Measurements from ENCODE around the gene MAN1C1.

The MAN1C1 gene

DNA sequence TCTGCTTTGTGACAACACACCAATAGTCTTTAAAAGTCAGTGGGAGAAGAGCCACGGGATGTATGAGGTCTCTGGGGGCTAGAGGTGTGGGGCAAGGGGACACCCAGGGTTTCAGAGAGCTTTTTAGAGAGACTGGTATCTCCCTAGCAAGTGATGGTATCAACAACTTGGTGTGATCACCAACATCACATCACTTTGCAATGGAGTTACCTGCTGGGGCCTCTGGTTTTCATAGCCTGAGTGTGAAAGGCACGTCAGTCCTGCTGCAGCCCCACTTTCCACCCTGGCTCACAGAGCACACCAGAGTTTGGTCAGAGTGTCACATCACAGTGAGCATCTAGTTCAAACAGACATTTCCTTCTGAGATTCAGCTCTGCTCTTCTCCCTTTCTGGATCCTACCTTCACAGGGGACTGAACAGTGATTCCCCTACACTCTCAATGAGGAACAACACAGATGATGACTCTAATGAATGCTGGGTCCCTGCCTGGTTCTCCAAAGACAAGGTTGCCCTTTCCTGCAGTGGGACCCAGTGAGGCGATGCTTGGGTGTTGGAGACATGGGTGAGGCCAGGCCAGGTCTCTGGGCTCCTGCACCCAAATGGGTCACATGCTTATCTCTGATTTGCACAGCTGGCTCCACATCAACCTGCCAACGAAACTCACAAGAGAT lies 2.0 kb upstream of the MAN1C1 start:
- DNase-seq (ENCODE audit: low spot score) = no peak

DNA sequence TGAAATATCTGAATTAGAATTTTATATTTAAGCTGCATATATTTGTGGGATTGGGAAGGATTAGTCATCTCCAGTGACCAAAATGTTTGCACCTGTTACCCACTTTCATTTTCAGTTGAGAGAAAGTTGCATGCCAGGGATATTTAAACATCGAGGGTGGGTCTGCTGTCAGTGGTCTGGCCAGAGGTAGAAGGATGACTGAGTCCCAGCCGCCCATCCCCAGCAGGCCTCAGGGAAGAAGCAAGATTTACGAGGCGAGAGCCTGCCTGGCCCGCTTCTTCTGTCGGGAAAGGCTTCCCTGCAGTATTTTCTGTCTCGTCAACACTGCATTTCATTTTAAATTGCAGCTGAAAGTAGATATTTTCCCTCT lies 1.4 kb upstream of the MAN1C1 start:
- no peak for DNase-seq (ENCODE audit: low spot score)

DNA sequence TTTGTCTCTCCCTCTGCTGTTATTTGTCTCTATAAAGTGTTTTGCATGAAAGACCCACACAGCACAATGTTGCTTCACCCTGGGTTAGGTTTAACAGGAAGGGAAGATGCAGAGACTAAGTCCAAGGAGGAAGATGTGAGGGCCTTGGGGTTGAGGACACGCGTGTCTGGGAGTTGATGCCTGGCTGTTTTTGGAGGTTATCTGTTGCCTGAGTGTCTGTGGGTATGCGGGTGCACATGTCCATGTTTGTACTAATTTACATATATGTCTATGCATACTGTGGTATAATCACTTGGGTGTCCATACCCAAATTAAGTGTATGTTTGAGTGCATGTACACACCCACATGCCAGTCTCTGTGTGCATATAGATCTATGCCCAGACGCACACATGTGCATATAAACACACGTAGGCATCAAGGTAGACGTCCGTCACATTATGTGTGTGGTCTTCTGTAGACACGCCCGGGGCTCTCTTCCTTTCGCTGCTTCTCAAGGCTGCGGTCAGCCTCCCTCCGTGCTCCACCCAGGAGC lies 962 bp upstream of the MAN1C1 start:
- DNase-seq (ENCODE audit: low spot score) = no peak

DNA sequence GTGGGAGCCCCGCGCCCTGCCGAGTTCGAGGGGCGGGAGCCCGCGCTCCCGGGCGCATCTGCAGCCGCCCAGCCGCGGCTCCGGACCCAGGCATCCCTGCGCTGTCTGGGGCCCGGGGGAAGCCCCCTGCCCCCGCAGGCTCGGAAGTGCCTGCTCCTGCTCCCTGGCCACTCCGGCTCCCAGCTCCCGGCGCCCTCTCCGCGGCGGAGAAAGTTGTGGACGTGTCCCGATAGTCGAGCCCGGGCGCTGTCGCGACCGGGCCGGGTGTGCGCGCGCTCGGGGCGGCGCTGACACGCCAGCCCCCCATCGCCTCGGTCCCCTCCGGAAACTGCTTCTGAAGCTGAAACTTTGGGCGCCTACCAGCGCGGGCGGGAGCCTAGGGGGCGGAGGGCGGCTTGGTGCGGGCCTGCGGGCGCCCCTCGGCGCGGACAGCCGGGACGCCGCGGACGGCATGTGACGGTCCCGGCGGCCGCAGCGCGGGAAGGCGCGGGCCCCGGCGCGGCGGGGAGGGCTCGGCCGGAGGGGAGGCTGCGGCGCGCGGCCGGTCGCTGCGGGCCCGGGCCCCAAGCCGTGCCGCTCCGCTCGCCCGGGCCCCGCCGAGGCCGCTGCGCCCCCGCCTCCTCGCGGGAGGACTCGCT lies 515 bp downstream of the MAN1C1 start:
- no peak for DNase-seq (ENCODE audit: low spot score)

DNA sequence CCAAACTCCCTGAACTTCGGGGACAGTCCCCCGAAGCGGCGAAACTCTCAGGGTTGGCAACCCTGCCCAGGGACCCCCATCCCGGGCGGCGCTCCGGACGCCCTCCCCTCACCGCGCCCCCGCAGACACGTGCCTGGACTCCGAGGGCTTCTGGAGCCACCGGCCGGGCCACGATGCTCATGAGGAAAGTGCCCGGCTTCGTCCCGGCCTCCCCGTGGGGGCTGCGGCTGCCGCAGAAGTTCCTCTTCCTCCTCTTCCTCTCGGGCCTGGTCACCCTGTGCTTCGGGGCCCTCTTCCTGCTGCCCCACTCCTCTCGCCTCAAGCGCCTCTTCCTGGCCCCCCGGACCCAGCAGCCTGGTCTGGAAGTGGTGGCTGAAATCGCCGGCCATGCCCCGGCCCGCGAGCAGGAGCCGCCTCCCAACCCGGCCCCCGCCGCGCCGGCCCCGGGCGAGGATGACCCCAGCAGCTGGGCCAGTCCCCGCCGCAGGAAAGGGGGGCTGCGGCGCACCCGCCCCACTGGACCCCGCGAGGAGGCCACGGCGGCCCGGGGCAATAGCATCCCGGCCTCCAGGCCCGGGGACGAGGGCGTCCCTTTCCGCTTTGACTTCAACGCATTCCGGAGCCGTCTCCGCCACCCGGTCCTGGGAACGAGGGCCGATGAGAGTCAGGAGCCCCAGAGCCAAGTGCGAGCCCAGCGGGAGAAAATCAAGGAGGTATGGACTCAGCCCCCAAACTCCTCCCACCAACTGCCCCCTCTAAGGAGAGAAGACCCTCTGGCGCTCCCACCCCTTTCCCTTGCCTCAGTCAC lies 1.2 kb downstream of the MAN1C1 start:
- no peak for DNase-seq (ENCODE audit: low spot score)

DNA sequence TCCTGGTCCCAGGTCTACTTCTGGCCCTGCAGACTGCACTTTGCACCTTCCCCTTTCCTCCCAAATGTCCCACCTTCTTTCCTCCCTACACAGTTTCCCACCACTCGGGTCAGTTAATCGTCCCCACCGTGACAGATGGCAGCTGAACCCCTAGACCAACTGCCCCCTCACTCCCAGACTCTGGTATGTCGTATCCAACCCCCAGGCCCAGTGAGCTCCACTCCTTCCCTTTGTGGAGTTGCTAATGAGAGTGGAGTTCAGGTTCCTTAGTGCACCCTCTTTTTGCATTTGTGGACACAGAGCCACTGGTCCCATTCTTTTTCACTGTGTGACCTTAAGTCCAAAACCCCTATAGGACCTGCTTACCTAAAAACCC lies 1.8 kb downstream of the MAN1C1 start:
- no peak for DNase-seq (ENCODE audit: low spot score)

DNA sequence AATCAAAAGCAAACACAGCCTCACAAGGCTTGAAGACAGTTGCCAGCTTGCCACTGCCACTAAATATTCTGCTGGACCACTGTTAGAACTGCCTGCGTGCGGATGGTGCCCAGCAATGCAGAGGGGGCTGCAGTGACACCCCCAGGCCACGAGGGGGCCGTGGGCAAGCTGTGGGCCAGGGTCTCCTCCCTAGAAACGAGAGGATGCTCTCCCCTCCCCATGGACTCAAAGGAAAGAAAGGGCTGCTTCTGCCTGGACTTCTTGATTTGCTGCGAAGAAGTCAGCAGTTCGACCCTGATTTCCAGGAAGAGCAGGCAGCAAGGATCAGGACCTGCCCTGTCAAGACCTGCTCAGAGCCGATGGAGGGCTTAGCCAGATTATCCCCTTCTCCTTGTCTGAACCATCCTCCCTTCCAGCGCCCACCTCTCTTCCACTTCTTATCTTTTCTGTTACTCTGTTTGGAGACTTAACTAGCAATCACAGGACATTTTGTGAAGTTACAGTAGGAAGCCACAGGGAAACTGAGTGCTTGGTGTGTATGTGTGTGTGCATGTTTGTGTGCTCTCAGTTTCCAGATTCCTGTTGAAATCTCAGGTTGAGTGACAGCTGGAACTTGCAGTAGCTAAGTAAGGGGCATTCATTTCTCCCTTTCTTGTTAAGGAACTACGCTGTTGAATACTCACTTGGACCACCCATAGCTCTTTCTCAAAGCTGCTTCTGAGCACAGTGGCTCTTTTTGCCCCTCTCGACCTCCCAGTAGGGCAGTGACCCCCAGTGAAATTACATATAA lies 2.7 kb downstream of the MAN1C1 start:
- DNase-seq (ENCODE audit: low spot score) = peak; percentile 55

DNA sequence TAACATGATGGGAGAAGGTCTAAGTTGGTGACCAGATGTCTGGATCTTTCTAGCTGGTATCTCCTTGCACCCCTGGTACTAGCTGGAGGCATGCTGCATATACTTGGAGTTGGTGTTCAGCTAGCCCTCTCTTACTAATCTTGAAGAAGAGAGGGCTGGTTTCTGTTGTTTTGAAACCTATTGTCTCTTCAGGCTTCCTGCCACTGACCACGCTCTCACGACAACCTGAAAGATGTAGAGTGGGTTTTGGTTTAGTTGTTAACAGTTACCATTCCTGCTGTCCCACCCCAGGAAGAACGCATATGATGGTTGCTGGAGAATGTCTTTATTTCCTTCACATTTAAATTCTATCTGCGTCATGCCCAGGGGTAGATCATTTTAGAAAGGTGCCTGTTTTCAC lies 3.6 kb downstream of the MAN1C1 start:
- no peak for DNase-seq (ENCODE audit: low spot score)

DNA sequence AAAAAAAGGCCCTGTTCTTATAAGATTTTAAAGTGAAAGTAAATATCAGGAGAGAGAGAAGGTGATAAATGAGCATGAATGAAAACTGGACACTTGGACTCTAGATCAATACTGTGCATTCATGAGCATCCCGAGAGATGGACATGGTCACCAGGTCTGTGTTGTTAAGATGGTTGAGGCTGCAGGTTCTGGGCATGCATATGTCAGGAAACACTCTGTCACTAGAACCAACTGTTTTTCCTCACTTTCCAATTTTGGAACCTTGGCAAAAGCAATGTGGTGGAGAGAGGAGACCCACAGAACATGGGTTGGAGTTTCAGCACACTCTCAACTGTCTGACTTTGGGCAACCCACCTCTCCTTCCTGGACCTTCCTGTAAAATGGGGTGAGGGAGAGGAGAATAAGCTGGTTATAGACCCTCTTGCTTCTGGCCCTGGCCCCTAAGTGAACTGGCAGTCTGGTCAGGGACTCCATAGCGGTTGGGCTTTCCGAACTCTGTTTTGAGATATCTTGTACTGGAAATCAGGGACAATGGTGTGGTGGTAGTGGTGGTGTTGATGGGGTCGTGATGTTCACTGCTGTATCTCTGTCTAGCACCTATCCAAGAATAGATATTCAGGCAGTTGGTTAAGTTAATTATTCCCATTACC lies 4.2 kb downstream of the MAN1C1 start:
- no peak for DNase-seq (ENCODE audit: low spot score)

DNA sequence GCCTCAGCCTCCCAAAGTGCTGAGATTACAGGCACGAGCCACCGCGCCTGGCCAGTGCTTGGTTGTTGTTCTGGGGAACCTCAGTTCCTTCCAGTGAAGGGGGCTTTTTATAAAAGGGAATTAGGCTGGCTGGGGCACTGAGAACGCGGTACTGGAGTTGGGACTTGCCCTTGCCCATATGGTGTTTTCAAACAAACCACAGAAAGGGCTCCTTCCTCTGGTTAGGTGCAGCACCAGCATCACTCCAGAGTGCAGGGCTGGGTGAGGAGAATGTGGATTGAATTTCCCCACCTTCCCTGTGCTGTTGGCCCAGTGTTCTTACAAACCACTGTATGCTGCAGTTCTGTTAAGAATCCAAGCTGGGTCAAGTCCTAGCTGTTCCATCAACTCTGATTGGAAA lies 5.3 kb downstream of the MAN1C1 start:
- no peak for DNase-seq (ENCODE audit: low spot score)

DNA sequence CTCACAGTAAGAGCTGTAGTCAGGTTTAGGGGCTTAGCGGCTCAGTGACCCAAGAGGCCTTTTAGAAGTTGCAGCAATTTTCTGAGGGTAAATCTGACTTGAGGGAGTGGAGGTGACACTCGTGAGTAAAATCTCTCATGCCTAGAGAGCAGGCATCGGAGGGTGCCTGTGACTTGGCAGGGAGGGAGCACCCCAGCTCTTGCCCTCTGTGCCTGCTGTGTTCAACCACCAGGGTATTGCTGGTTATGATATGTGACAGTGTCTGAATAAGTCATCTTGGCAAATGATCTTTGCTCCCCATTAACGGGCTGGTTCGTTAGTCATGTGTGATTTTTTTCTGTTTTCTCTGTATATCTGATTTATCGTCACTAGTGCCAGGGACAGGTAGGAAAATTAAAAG lies 5.9 kb downstream of the MAN1C1 start:
- peak; percentile 41 for DNase-seq (ENCODE audit: low spot score)

DNA sequence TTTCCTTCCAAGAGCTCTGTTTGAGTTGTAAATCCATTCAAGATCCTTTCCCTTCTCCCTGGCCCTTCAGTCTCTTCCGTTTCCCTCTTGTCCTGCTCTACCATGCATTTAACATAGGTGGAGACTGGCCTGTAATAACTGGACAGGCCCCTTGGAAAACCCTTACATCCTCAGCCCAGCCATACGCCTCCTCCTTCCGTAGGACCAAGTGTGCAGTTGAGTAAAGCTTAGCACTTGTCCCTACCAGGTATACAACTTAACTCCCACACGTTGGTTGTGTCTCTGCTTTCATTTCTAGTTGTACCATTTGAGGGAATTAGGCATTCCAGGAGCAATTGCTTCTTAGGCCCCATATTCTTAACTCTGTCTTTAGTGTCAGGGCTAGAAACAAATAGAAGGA lies 6.4 kb downstream of the MAN1C1 start:
- DNase-seq (ENCODE audit: low spot score) = no peak

DNA sequence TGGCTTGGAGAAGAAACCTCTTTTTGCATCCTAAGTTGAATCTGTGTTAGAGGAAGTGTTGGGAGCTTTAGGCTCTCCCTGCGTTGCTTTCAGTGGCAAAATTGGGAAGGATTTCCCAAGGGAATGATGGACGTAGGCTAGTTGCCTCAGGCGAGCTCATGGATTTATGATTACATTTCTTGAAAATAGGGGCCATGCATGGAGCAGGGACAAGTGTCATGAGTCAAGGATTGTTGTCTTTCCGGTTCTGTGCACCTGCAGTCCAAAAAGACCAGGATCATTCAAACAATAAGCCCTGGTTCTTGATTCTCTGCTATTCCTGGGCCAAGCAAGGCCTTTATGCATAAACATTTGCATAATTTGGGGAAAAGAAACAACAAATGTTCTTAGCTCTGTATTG lies 7.1 kb downstream of the MAN1C1 start:
- no peak for DNase-seq (ENCODE audit: low spot score)

DNA sequence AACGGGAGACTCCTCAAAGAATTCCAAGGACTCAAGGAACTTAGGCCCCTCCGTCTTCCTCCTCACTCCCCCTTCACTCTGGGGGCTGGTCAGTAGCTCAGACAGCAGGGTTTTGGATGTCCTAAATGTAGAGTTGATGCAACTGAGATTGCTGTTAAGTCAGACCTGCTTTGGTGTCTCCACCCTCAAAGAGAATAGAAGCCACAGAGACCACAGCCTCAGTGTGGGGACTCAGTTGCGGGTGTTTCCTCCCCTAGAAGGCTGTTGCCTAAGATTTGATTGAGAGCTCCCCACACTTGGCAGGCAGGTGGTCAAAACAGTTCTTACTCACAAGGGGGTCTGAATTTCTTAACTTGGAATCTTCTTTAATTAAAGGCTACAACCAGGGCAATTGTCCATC lies 7.6 kb downstream of the MAN1C1 start:
- DNase-seq (ENCODE audit: low spot score) = no peak

DNA sequence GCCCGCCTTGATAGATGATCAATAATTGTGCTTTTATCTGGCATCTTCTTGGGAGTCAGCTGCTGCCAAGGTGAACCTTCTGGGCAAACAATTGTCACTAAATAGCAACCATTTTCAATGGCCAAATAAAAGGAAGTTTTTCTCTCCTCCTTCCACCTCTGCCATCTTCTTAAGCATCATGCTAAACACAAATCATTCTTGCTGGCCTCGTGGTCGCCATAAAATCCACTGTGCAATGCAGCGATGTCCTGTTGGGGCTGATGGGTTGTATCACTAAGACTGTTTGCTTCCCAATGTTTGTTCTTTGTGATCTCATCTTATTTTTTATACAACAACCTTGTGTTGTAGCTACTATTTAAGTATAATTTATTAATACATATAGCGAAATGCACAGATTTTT lies 8.0 kb downstream of the MAN1C1 start:
- DNase-seq (ENCODE audit: low spot score) = no peak

DNA sequence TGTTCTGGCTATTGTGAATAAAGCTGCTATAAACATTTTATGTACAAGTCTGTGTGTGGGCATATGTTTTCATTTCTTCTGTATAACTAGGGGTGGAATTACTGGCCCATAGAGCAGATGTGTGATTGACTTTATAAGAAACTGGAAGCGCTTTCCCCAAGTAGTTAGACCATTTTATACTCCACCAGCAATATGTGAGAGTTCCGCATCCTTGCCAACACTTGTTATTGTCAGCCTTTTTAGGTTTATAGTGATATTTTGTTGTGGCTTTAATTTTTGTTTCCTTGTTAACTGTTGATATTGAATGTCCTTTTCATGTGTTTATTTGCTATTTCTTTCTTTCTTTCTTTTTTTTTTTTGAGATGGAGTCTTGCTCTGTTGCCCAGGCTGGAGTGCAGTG lies 9.4 kb downstream of the MAN1C1 start:
- no peak for DNase-seq (ENCODE audit: low spot score)

DNA sequence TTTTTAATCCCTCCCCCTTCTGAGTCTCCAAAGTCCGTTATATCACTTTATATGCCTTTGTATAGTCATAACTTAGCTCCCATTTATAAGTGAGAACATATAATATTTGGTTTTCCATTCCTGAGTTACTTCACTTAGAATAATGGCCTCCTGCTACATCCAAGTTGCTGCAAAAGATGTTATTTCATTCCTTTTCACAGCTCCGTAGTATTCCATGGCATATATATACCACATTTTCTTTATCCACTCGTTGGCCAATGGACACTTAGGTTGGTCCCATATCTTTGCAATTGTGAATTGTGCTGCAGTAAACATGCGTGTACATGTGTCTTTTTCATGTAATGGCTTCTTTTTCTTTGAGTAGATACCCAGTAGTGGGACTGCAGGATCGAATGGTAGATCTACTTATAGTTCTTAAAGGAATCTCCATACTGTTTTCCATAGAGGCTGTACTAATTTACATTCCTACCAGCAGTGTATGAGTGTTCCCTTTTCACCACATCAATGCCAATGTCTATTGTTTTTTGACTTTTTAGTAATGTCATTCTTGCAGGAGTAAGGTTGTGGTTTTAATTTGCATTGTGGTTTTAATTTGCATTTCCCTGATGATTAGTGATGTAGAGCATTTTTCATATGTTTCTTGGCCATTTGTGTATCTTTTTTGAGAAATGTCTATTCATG lies 12.3 kb downstream of the MAN1C1 start:
- DNase-seq (ENCODE audit: low spot score) = no peak

DNA sequence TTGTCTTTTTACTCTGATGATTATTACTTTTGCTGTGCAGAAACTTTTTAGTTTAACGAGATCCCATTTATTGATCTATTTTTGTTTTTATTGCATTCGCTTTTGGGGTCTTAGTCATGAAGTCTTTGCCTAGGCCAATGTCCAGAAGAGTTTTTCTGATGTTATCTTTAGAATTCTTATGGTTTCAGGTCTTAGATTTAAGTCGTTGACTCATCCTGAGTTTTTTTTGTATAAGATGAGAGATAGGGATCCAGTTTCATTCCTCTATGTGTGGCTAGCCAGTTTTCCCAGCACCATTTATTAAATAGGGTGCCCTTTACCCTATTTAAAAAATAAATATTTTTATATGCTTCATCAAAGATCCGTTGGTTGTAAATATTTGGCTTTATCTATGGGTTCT lies 13.2 kb downstream of the MAN1C1 start:
- DNase-seq (ENCODE audit: low spot score) = no peak

DNA sequence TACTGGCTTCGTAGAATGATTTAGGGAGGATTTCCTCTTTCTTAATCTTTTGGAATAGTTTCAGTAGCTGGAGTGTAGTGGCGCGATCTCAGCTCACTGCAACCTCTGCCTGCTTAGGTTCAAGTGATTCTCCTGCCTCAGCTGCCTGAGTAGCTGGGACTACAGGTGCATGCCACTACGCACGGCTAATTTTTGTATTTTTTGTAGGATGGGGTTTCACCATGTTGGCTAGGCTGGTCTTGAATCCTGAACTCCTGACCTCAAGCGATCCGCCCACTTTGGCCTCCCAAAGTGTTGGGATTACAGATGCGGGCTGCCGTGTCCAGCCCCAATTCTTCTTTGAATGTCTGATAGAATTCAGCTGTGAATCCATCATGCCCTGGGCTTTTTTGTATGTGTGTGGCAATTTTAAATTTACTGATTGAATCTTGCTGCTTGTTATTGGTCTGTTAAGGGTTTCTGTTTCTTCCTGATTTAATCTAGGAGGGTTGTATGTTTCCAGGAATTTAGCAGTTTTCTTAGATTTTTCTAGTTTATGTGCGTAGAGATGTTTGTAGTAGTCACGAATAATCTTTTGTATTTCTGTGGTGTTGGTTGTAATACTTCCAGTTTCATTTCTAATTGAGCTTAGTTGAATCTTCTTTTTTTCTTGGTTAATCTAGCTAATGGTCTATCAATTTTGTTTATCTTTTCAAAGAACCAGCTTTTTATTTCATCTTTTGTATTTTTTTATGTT lies 15.3 kb downstream of the MAN1C1 start:
- peak; percentile 39 for DNase-seq (ENCODE audit: low spot score)

DNA sequence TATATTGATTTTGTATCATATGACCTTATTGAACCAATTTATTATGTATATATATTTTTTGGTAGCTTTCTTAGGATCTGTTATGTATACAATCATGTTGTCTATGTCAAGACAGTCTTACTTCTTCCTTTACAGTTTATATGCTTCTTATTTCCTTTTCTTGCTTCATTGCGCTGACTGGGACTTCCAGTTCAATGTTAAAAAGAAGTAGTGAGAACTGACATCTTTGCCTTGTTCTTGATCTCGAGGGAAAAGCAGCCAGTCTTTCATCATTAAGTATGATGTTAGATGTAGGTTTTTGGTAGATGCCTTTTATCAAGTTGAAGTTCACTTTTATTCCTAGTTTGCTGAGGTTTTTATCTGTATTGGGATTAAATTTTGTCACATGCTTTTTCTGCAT lies 17.5 kb downstream of the MAN1C1 start:
- DNase-seq (ENCODE audit: low spot score) = no peak

DNA sequence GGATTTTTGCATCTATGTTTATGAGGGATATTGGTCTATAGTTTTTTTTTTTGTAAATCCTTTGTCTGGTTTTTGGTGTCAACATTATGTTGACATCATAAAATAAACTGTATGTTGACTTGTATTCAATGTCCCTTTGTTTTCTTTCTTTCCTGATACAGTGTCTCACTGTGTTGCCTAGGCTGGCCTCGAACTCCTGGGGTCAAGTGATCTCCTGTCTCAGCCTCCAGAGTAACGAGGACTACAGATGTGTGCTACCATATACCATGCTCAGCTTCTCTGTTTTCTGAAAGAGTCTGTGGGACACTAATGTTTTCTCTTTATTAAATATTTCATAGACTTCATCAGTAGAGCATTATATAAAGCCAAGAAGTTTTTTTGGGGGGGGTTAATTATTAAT lies 18.3 kb downstream of the MAN1C1 start:
- no peak for DNase-seq (ENCODE audit: low spot score)
